Measurements from ENCODE around the gene RTN3. TPM values are rescaled to one million over a fixed set of nuclear protein-coding genes. Genes with fewer than 3 reads are reported as not detected.
A peak's percentile ranks its signal among the peaks of the same experiment; 100 is the strongest.

RTN3 gene
- total RNA-seq, 1 experiment from 2014 or later: 173 TPM

- Histone ChIP-seq H3K23me2 (ENCODE audit: insufficient read length, low read depth, low read length, poor library complexity, severe bottlenecking) (peaks cover 15% of the 10 kb centered on the region), H3K27ac (ENCODE audit: insufficient read length, low read depth, low read length) (no peak overlapping the region)
- H3K4me3 Mint-ChIP-seq: peak overlapping the region; percentile 53 to 56; a peak in 4 of 5 replicates
Measured at GRCh38 chr11:63769042-63769713, 87.9 kb downstream of the RTN3 start.

More at GRCh38 chr11:63769042-63769713, 87.9 kb downstream of the RTN3 start:
- no peak overlapping the region for H3K56ac ChIP-seq (ENCODE audit: insufficient read length, low read depth, low read length)
- no peak overlapping the region for H2BK20ac ChIP-seq (ENCODE audit: low read depth, low read length, poor library complexity, severe bottlenecking)
- H3K79me1 ChIP-seq (ENCODE audit: insufficient read depth, low read depth, low read length, poor library complexity, severe bottlenecking): no peaks in the 10 kb centered on the region
- H3K14ac ChIP-seq (ENCODE audit: insufficient read depth, low read length): peak overlapping the region; percentile 58
- H3K18ac ChIP-seq (ENCODE audit: insufficient read length, low read depth, low read length): no peak overlapping the region
- Mint-ChIP-seq H3K4me1 (peaks cover 38 to 43% of the 10 kb centered on the region in 2 experiments), H3K9me3 (no peaks in the 10 kb centered on the region), H3K27me3 (ENCODE audit: low read depth) (peaks cover 24% of the 10 kb centered on the region), H3K27ac (no peak overlapping the region), H3K36me3 (ENCODE audit: insufficient read depth in 1 of 3, low read depth in 3 of 3) (peaks cover 0 to 15% (median 4%) of the 10 kb centered on the region in 3 experiments; a peak in 3 of 7 replicates)
- H4K5ac ChIP-seq (ENCODE audit: insufficient read length, low read depth, low read length): no peak overlapping the region
- WGBS (ENCODE audit: extremely low coverage, insufficient read length, low lambda C conversion rate): no CpG with 5 or more reads among the region's 82 CpGs
- no peak overlapping the region for H4K91ac ChIP-seq (ENCODE audit: insufficient read length, low read depth, low read length)
- no peak overlapping the region for H2BK120ac ChIP-seq (ENCODE audit: low read depth, low read length, poor library complexity, severe bottlenecking)
- H3K9me3 ChIP-seq (ENCODE audit: control insufficient read depth, low read depth, low read length): no peaks in the 10 kb centered on the region
- H3K4me1 ChIP-seq (ENCODE audit: insufficient read depth, low read length): peaks cover 3% of the 10 kb centered on the region; the same call in 1 of the 2 replicates
- no peak overlapping the region for H2BK15ac ChIP-seq (ENCODE audit: low read depth, low read length)
- no peak overlapping the region for H3T11ph ChIP-seq (ENCODE audit: low read length)
- H3K79me2 ChIP-seq (ENCODE audit: insufficient read depth, low read length): peaks cover 3% of the 10 kb centered on the region; the same call in 1 of the 2 replicates
- peak overlapping the region; percentile 67 for H3K4me2 ChIP-seq (ENCODE audit: insufficient read depth, insufficient read length, low read length)
- no peak overlapping the region for H2BK12ac ChIP-seq (ENCODE audit: insufficient read length, low read depth, low read length)
- H3K9ac ChIP-seq (ENCODE audit: extremely low read depth, insufficient read length, low read length): no peak overlapping the region
- no peak overlapping the region for H3K4ac ChIP-seq (ENCODE audit: low read depth, low read length)
- H2AK5ac ChIP-seq (ENCODE audit: insufficient read length, low read length): no peak overlapping the region
- TF ChIP-seq CTCF (conservative IDR thresholded peaks at IDR 0.05): 0 out of 3 replicates have a peak, but pooled peaks have one; percentile 19
- H2BK5ac ChIP-seq (ENCODE audit: insufficient read length, low read length): no peak overlapping the region
- no peaks in the 10 kb centered on the region for H4K20me1 ChIP-seq (ENCODE audit: control insufficient read depth, insufficient read depth, insufficient read length)
- H3K27me3 ChIP-seq (ENCODE audit: insufficient read depth, low read length): peaks cover 7% of the 10 kb centered on the region; the same call in 1 of the 2 replicates
- no peak overlapping the region for H4K8ac ChIP-seq (replicated peaks; ENCODE audit: insufficient read length, low read depth, low read length)
- H2AFZ ChIP-seq (ENCODE audit: low read length): no peak overlapping the region
- no peak overlapping the region for H3K23ac ChIP-seq (ENCODE audit: insufficient read length, low read depth, low read length)
- no peak for DNase-seq
